Activated T-cell treated with anti-CD3 and anti-CD28 coated beads, Interleukin-2, amount 50 U/mL, for 72 hours (primary cell): ENCODE measurements around the gene PTPN22. TPM values are rescaled to one million over a fixed set of nuclear protein-coding genes. Genes with fewer than 3 reads are reported as not detected.
A peak's percentile ranks its signal among the peaks of the same experiment; 100 is the strongest.

Experiments
- ATAC-seq, 2 donors: fragments of 150-1000 bp; cut with Tn5 transposase; replicated peaks in 1 of 2; 2 replicates each; pipeline ENCODE4 v1.10.0; 2021; ENCODE audit warnings: moderate library complexity in 2 of 2, mild to moderate bottlenecking in 1 of 2
- DNase-seq, 2 donors: peaks; one replicate each; pipeline ENCODE4 v3.0.0; 2021 to 2022; ENCODE audit warnings: mixed read lengths in 1 of 2
- H3K27ac Mint-ChIP-seq: one replicate; pipeline ENCODE4 v1.8.0; 2022; ENCODE audit warnings: mild to moderate bottlenecking, moderate library complexity, mixed read lengths
- H3K27me3 Mint-ChIP-seq: one replicate; pipeline ENCODE4 v1.8.0; 2022; ENCODE audit warnings: low read depth, mixed read lengths
- H3K36me3 Mint-ChIP-seq, 2 donors: one replicate each; pipeline ENCODE4 v1.8.0; 2022; ENCODE audit warnings: mixed read lengths in 2 of 2, mild to moderate bottlenecking in 1 of 2; ENCODE audit not compliant: insufficient read depth in 2 of 2
- H3K4me1 Mint-ChIP-seq: one replicate; pipeline ENCODE4 v1.8.0; 2022; ENCODE audit warnings: low read depth, mixed read lengths
- H3K4me3 Mint-ChIP-seq, 2 donors: one replicate each; pipeline ENCODE4 v1.8.0; 2022; ENCODE audit warnings: mild to moderate bottlenecking in 2 of 2, mixed read lengths in 2 of 2, moderate library complexity in 2 of 2
- H3K9me3 Mint-ChIP-seq, 2 donors: one replicate each; pipeline ENCODE4 v1.8.0; 2022; ENCODE audit warnings: mixed read lengths in 2 of 2
- total RNA-seq, 2 donors: library from RNA; stranded (reverse); gene quantifications; one replicate each; pipeline ENCODE4 v1.2.3, GENCODE V29; 2022

The PTPN22 gene
- total RNA-seq, 2 donors from 2014 or later, result 59.8 to 82.5 TPM

GRCh38 chr1:113876176-113876575 lies 4.7 kb upstream of the PTPN22 start:
- peaks cover 75% of the 10 kb centered on the region for H3K4me1 Mint-ChIP-seq
- H3K27me3 Mint-ChIP-seq, result no peaks in the 10 kb centered on the region
- ATAC-seq (no peak), DNase-seq (no peak)
- no peak overlapping the region for H3K27ac Mint-ChIP-seq
- peaks cover 1 to 2% of the 10 kb centered on the region in 2 donors for H3K36me3 Mint-ChIP-seq
- H3K4me3 Mint-ChIP-seq, result no peak overlapping the region
- peaks cover 0 to 3% of the 10 kb centered on the region in 2 donors for H3K9me3 Mint-ChIP-seq

GRCh38 chr1:113875714-113876113 lies 4.2 kb upstream of the PTPN22 start:
- no peak for ATAC-seq
- Mint-ChIP-seq H3K4me3 (peak overlapping the region; percentile 48 to 70), H3K4me1 (peaks cover 70% of the 10 kb centered on the region)

GRCh38 chr1:113874012-113874879 lies 2.7 kb upstream of the PTPN22 start:
- ATAC-seq, result peak; percentile 61 to 64
- H3K36me3 Mint-ChIP-seq, result peaks cover 4 to 5% of the 10 kb centered on the region in 2 donors
- peak overlapping the region; percentile 63 to 78 for H3K4me3 Mint-ChIP-seq
- no peaks in the 10 kb centered on the region for H3K27me3 Mint-ChIP-seq
- peaks cover 69% of the 10 kb centered on the region for H3K4me1 Mint-ChIP-seq
- H3K9me3 Mint-ChIP-seq, result peaks cover 0 to 3% of the 10 kb centered on the region in 2 donors
- peak; percentile 25 to 34 for DNase-seq
- peak overlapping the region; percentile 96 for H3K27ac Mint-ChIP-seq

More at GRCh38 chr1:113875714-113876113, 4.2 kb upstream of the PTPN22 start:
- no peak for DNase-seq
- H3K27me3 Mint-ChIP-seq, result no peaks in the 10 kb centered on the region
- peak overlapping the region; percentile 87 for H3K27ac Mint-ChIP-seq
- peaks cover 0 to 3% of the 10 kb centered on the region in 2 donors for H3K9me3 Mint-ChIP-seq
- H3K36me3 Mint-ChIP-seq, result peaks cover 2 to 3% of the 10 kb centered on the region in 2 donors

GRCh38 chr1:113872219-113872935 lies 865 bp upstream of the PTPN22 start:
- peak; percentile 20 to 23 for ATAC-seq
- no peaks in the 10 kb centered on the region for H3K27me3 Mint-ChIP-seq
- peak overlapping the region; percentile 96 for H3K27ac Mint-ChIP-seq
- H3K4me1 Mint-ChIP-seq, result peaks cover 79% of the 10 kb centered on the region
- peaks cover 4 to 7% of the 10 kb centered on the region in 2 donors for H3K36me3 Mint-ChIP-seq
- DNase-seq, result peak in 1 of 2 donors; percentile 33
- peaks cover 0 to 3% of the 10 kb centered on the region in 2 donors for H3K9me3 Mint-ChIP-seq
- peak overlapping the region; percentile 87 to 97 for H3K4me3 Mint-ChIP-seq

DNA sequence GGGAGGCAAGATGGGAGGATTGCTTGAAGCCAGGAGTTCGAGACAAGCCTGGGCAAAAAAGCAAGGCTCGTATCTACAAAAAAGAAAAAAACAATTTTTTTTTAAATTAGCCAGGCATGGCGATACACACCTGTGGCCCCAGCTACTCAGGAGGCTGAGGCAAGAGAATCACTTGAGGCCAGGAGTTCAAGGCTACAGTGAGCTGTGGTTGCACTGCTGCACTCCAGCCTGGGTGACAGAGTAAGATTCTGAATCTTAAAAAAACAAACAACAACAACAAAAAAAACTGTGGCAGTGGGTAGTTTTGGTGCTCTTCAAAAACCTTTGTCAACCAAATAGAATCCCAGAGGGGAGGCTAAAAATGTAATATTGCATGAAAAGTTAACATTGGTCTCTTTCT lies 734 bp downstream of the PTPN22 start:
- H3K36me3 Mint-ChIP-seq, result peaks cover 4 to 10% of the 10 kb centered on the region in 2 donors
- peaks cover 0 to 3% of the 10 kb centered on the region in 2 donors for H3K9me3 Mint-ChIP-seq
- H3K27ac Mint-ChIP-seq, result peak overlapping the region; percentile 100
- peak overlapping the region; percentile 87 to 97 for H3K4me3 Mint-ChIP-seq
- DNase-seq, result peak in 1 of 2 donors; percentile 18
- H3K27me3 Mint-ChIP-seq, result no peaks in the 10 kb centered on the region
- H3K4me1 Mint-ChIP-seq, result peaks cover 79% of the 10 kb centered on the region
- no peak for ATAC-seq

GRCh38 chr1:113868387-113869083 lies 3.0 kb downstream of the PTPN22 start:
- ATAC-seq, result peak; percentile 50 to 55
- Mint-ChIP-seq H3K36me3 (peaks cover 6 to 20% of the 10 kb centered on the region in 2 donors), H3K9me3 (no peaks in the 10 kb centered on the region), H3K27me3 (no peaks in the 10 kb centered on the region), H3K27ac (peak overlapping the region; percentile 100), H3K4me1 (peaks cover 76% of the 10 kb centered on the region), H3K4me3 (peak overlapping the region; percentile 87 to 97)
- no peak for DNase-seq

GRCh38 chr1:113861641-113862040 lies 9.9 kb downstream of the PTPN22 start:
- peaks cover 66% of the 10 kb centered on the region for H3K4me1 Mint-ChIP-seq
- H3K27ac Mint-ChIP-seq, result no peak overlapping the region
- H3K27me3 Mint-ChIP-seq, result no peaks in the 10 kb centered on the region
- no peaks in the 10 kb centered on the region for H3K9me3 Mint-ChIP-seq
- peaks cover 3 to 34% of the 10 kb centered on the region in 2 donors for H3K36me3 Mint-ChIP-seq
- ATAC-seq, result no peak
- H3K4me3 Mint-ChIP-seq, result no peak overlapping the region
- no peak for DNase-seq

GRCh38 chr1:113860891-113861290 lies 10.6 kb downstream of the PTPN22 start:
- no peak for DNase-seq
- no peaks in the 10 kb centered on the region for H3K27me3 Mint-ChIP-seq
- H3K4me1 Mint-ChIP-seq, result peaks cover 64% of the 10 kb centered on the region
- H3K36me3 Mint-ChIP-seq, result peaks cover 3 to 40% of the 10 kb centered on the region in 2 donors
- H3K4me3 Mint-ChIP-seq, result peak overlapping the region in 1 of 2 donors; percentile 1
- no peak for ATAC-seq
- H3K27ac Mint-ChIP-seq, result peak overlapping the region; percentile 13
- H3K9me3 Mint-ChIP-seq, result no peaks in the 10 kb centered on the region

- DNase-seq (no peak), ATAC-seq (no peak)
- Mint-ChIP-seq H3K4me1 (peaks cover 57% of the 10 kb centered on the region), H3K36me3 (peaks cover 3 to 40% of the 10 kb centered on the region in 2 donors), H3K27me3 (no peaks in the 10 kb centered on the region), H3K4me3 (peak overlapping the region; percentile 20 to 24), H3K9me3 (no peaks in the 10 kb centered on the region), H3K27ac (peak overlapping the region; percentile 59)
Measured at GRCh38 chr1:113859478-113860175, 11.9 kb downstream of the PTPN22 start.

DNA sequence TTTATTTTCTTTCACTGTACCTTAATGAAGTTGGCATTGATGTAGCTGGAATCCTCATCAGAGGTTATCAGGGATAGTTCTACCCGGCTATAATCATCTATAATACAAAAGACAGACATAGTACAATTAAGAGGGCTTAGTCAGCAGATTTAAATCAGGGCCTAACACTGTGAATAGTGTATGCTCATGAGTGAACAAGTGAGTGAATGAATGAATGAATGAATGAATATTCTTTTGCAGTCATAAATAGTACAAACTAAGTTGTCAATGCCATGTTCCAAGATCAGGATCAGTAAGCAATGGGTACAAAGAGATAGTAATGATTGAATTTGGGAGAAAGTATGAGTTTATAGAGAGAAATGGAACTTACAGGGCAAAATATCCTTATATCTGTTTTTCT lies 12.5 kb downstream of the PTPN22 start:
- no peak overlapping the region for H3K4me3 Mint-ChIP-seq
- DNase-seq (no peak), ATAC-seq (no peak)
- no peaks in the 10 kb centered on the region for H3K27me3 Mint-ChIP-seq
- no peak overlapping the region for H3K27ac Mint-ChIP-seq
- H3K4me1 Mint-ChIP-seq, result peaks cover 57% of the 10 kb centered on the region
- H3K36me3 Mint-ChIP-seq, result peaks cover 5 to 43% of the 10 kb centered on the region in 2 donors
- H3K9me3 Mint-ChIP-seq, result no peaks in the 10 kb centered on the region

GRCh38 chr1:113858418-113858817 lies 13.1 kb downstream of the PTPN22 start:
- ATAC-seq, result no peak
- H3K4me1 Mint-ChIP-seq, result peaks cover 56% of the 10 kb centered on the region
- no peak for DNase-seq
- peaks cover 3 to 42% of the 10 kb centered on the region in 2 donors for H3K36me3 Mint-ChIP-seq
- no peak overlapping the region for H3K4me3 Mint-ChIP-seq
- H3K9me3 Mint-ChIP-seq, result no peaks in the 10 kb centered on the region
- no peak overlapping the region for H3K27ac Mint-ChIP-seq
- no peaks in the 10 kb centered on the region for H3K27me3 Mint-ChIP-seq

DNA sequence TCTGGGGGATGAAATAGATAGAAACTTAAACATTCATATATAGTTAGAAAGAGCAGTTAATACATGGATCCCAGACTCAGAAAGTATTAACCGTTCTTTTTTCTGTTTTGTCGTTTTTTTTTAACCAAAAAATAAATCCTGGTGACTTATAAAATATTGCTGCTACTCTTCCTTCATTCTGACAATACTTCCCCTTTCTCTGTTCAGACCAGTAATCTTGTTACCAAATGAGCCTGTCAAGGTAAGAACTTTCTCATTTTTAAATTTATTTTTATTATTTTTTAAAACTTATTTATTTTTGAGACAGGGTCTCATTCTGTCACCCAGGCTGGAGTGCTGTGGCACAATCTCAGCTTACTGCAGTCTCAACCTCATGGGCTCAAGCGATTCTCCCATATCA lies 13.7 kb downstream of the PTPN22 start:
- ATAC-seq, result no peak
- no peaks in the 10 kb centered on the region for H3K9me3 Mint-ChIP-seq
- H3K4me1 Mint-ChIP-seq, result peaks cover 49% of the 10 kb centered on the region
- peak overlapping the region; percentile 57 for H3K27ac Mint-ChIP-seq
- H3K36me3 Mint-ChIP-seq, result peaks cover 3 to 40% of the 10 kb centered on the region in 2 donors
- H3K27me3 Mint-ChIP-seq, result no peaks in the 10 kb centered on the region
- no peak overlapping the region for H3K4me3 Mint-ChIP-seq
- DNase-seq, result no peak
